SH-SY5Y (cell line): ENCODE results near the gene CUBN.

Experiments used
- GATA2 ChIP-seq: IDR thresholded peaks from 2 replicates; pipeline ENCODE4 v1.6.1; 2011; ENCODE audit warnings: mild to moderate bottlenecking, low read depth, low read length
- GATA3 ChIP-seq: IDR thresholded peaks from 2 replicates; pipeline ENCODE4 v1.6.1; 2011; ENCODE audit warnings: low read depth, mild to moderate bottlenecking, low read length, moderate library complexity

- TF ChIP-seq GATA2, result no peak
- TF ChIP-seq GATA3, result no peak
Observed at GRCh38 chr10:17003151-17003550, 126.5 kb downstream of the CUBN start.
